ENCODE data around the gene VSIG10L. TPM values are rescaled to one million over a fixed set of nuclear protein-coding genes. Genes with fewer than 3 reads are reported as not detected.

VSIG10L gene
- total RNA-seq, 2 experiments from 2014 or later, result 0.11 to 0.14 TPM

- Mint-ChIP-seq H3K4me1 (ENCODE audit: low read depth) (no peaks in the 10 kb centered on the region), H3K27ac (no peak overlapping the region), H3K27me3 (peaks cover 83% of the 10 kb centered on the region), H3K36me3 (ENCODE audit: low read depth) (no peaks in the 10 kb centered on the region), H3K4me3 (no peak overlapping the region), H3K9me3 (no peaks in the 10 kb centered on the region)
- Histone ChIP-seq H3K27me3 (ENCODE audit: control insufficient read depth in 1 of 2, insufficient read depth in 2 of 2, low read length in 2 of 2) (peaks cover 30 to 36% of the 10 kb centered on the region in 2 experiments), H3K9me3 (ENCODE audit: control insufficient read depth in 1 of 2, insufficient read depth in 1 of 2, low read length in 2 of 2) (peaks cover 0 to 23% of the 10 kb centered on the region in 2 experiments), H3K36me3 (ENCODE audit: insufficient read depth, low read length) (no peaks in the 10 kb centered on the region), H3K27ac (ENCODE audit: low read depth in 1 of 2, low read length in 2 of 2) (no peak overlapping the region), H3K4me3 (ENCODE audit: low read length) (no peak overlapping the region), H3K4me1 (ENCODE audit: insufficient read depth, low read length) (peaks cover 13% of the 10 kb centered on the region)
- intact Hi-C loops (cut with DNase I, micrococcal nuclease), result no loop called here
- ATAC-seq (ENCODE audit: poor library complexity), result no peak
- DNase-seq, result no peak
- TF ChIP-seq CTCF (IDR thresholded peaks at IDR 0.05), result no peak
- POLR2A ChIA-PET, result no interaction called here
- CTCF ChIA-PET, result no interaction called here
Observed at GRCh38 chr19:51323481-51324166, 18.3 kb downstream of the VSIG10L start.

DNA sequence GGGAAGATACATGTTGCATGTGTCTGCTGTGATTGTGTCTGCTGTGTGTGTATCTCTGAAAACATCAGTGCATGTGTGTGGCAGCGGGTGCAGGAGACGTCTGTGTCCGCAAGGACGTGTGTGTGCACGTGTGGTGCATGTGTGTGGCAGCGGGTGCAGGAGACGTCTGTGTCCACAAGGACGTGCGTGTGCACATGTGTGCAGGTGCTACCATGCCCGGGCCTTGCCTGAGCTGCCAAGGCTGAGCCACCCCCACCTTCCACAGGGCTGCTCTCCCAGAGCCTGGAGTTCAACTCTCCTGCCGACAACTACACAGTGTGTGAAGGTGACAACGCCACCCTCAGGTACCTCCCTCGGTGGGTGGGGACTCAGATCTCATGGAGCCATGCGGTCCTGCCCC lies 20.1 kb downstream of the VSIG10L start:
- Mint-ChIP-seq H3K27me3 (peaks cover 74% of the 10 kb centered on the region), H3K9me3 (no peaks in the 10 kb centered on the region), H3K4me1 (ENCODE audit: low read depth) (no peaks in the 10 kb centered on the region), H3K36me3 (ENCODE audit: low read depth) (no peaks in the 10 kb centered on the region), H3K4me3 (no peak overlapping the region), H3K27ac (no peak overlapping the region)
- Histone ChIP-seq H3K4me3 (ENCODE audit: low read length) (no peak overlapping the region), H3K27me3 (ENCODE audit: control insufficient read depth in 1 of 2, insufficient read depth in 2 of 2, low read length in 2 of 2) (peaks cover 18 to 24% of the 10 kb centered on the region in 2 experiments), H3K4me1 (ENCODE audit: insufficient read depth, low read length) (no peaks in the 10 kb centered on the region), H3K9me3 (ENCODE audit: control insufficient read depth in 1 of 2, insufficient read depth in 1 of 2, low read length in 2 of 2) (peaks cover 0 to 7% of the 10 kb centered on the region in 2 experiments), H3K36me3 (ENCODE audit: insufficient read depth, low read length) (no peaks in the 10 kb centered on the region), H3K27ac (ENCODE audit: low read depth in 1 of 2, low read length in 2 of 2) (no peak overlapping the region)
- POLR2A ChIA-PET, result no interaction called here
- CTCF ChIA-PET, result no interaction called here
- DNase-seq (no peak), ATAC-seq (ENCODE audit: poor library complexity) (no peak)
- no peak for TF ChIP-seq CTCF (IDR thresholded peaks at IDR 0.05)
- intact Hi-C loops (cut with DNase I, micrococcal nuclease), result no loop called here

DNA sequence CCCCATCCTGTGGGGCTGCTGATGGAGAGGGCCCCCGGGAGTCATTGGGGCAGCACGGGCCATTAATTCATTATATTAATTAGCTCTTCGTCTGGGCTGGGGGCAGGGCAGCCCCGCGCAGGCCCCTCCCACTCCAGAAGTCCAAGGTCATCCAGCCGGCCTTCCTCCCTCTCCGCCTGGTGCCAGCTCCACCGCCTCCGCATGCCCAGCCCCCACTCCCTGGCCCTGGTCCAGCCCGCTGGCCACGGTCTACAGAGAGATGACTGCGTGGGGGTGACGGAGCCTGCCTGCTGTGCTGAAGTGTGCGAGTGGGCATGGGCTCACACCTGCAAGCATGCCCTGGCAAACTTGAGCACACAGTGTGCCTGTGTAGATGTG lies 21.7 kb downstream of the VSIG10L start:
- no peak for ATAC-seq (ENCODE audit: poor library complexity)
- Histone ChIP-seq H3K27me3 (ENCODE audit: control insufficient read depth in 1 of 2, insufficient read depth in 2 of 2, low read length in 2 of 2) (peaks cover 9 to 13% of the 10 kb centered on the region in 2 experiments), H3K4me3 (ENCODE audit: low read length) (no peak overlapping the region), H3K9me3 (ENCODE audit: control insufficient read depth in 1 of 2, insufficient read depth in 1 of 2, low read length in 2 of 2) (peaks cover 0 to 4% of the 10 kb centered on the region in 2 experiments), H3K36me3 (ENCODE audit: insufficient read depth, low read length) (no peaks in the 10 kb centered on the region), H3K27ac (ENCODE audit: low read depth in 1 of 2, low read length in 2 of 2) (no peak overlapping the region), H3K4me1 (ENCODE audit: insufficient read depth, low read length) (no peaks in the 10 kb centered on the region)
- H3K36me3 Mint-ChIP-seq (ENCODE audit: low read depth), result no peaks in the 10 kb centered on the region
- H3K27me3 Mint-ChIP-seq, result peaks cover 62% of the 10 kb centered on the region
- intact Hi-C loops (cut with DNase I, micrococcal nuclease), result no loop called here
- POLR2A ChIA-PET, result no interaction called here
- no peak for DNase-seq
- CTCF ChIA-PET, result no interaction called here
- no peak overlapping the region for H3K27ac Mint-ChIP-seq
- no peak overlapping the region for H3K4me3 Mint-ChIP-seq
- H3K4me1 Mint-ChIP-seq (ENCODE audit: low read depth), result no peaks in the 10 kb centered on the region
- H3K9me3 Mint-ChIP-seq, result peaks cover 2% of the 10 kb centered on the region
- no peak for TF ChIP-seq CTCF (IDR thresholded peaks at IDR 0.05)

Measured in CD4-positive, alpha-beta T cell (primary cell).